ENCODE measurements around the gene SERPING1.

The SERPING1 gene

GRCh38 chr11:57640068-57640800 is 42.7 kb downstream of the SERPING1 start:
- Histone ChIP-seq H3K27me3 (ENCODE audit: control insufficient read depth, insufficient read depth, low read length) (peaks cover 18% of the 10 kb centered on the region), H3K4me1 (ENCODE audit: control insufficient read depth, insufficient read depth, low read length) (peaks cover 19% of the 10 kb centered on the region), H3K36me3 (ENCODE audit: control insufficient read depth, insufficient read depth, low read length) (no peaks in the 10 kb centered on the region), H3K9ac (ENCODE audit: low read length) (no peak overlapping the region), H3K9me3 (ENCODE audit: control insufficient read depth, low read length) (no peaks in the 10 kb centered on the region), H3K4me3 (ENCODE audit: low read length) (no peak overlapping the region)

GRCh38 chr11:57641011-57641807 is 43.7 kb downstream of the SERPING1 start:
- Histone ChIP-seq H3K36me3 (ENCODE audit: control insufficient read depth, insufficient read depth, low read length) (no peaks in the 10 kb centered on the region), H3K4me3 (ENCODE audit: low read length) (no peak overlapping the region), H3K4me1 (ENCODE audit: control insufficient read depth, insufficient read depth, low read length) (peaks cover 28% of the 10 kb centered on the region), H3K9ac (ENCODE audit: low read length) (no peak overlapping the region), H3K9me3 (ENCODE audit: control insufficient read depth, low read length) (no peaks in the 10 kb centered on the region), H3K27me3 (ENCODE audit: control insufficient read depth, insufficient read depth, low read length) (peaks cover 28% of the 10 kb centered on the region)

GRCh38 chr11:57643802-57644201 is 46.3 kb downstream of the SERPING1 start:
- H3K4me3 ChIP-seq (ENCODE audit: low read length) = no peak overlapping the region
- H3K9ac ChIP-seq (ENCODE audit: low read length) = no peak overlapping the region
- H3K9me3 ChIP-seq (ENCODE audit: control insufficient read depth, low read length) = no peaks in the 10 kb centered on the region
- peaks cover 42% of the 10 kb centered on the region for H3K27me3 ChIP-seq (ENCODE audit: control insufficient read depth, insufficient read depth, low read length)
- peaks cover 35% of the 10 kb centered on the region for H3K4me1 ChIP-seq (ENCODE audit: control insufficient read depth, insufficient read depth, low read length)
- no peaks in the 10 kb centered on the region for H3K36me3 ChIP-seq (ENCODE audit: control insufficient read depth, insufficient read depth, low read length)

- H3K36me3 ChIP-seq (ENCODE audit: control insufficient read depth, insufficient read depth, low read length) = no peaks in the 10 kb centered on the region
- no peak overlapping the region for H3K9ac ChIP-seq (ENCODE audit: low read length)
- no peaks in the 10 kb centered on the region for H3K9me3 ChIP-seq (ENCODE audit: control insufficient read depth, low read length)
- H3K4me3 ChIP-seq (ENCODE audit: low read length) = no peak overlapping the region
- peaks cover 38% of the 10 kb centered on the region for H3K4me1 ChIP-seq (ENCODE audit: control insufficient read depth, insufficient read depth, low read length)
- peaks cover 48% of the 10 kb centered on the region for H3K27me3 ChIP-seq (ENCODE audit: control insufficient read depth, insufficient read depth, low read length)
These were observed 47.5 kb downstream of the SERPING1 start for GRCh38 chr11:57644748-57645688.

- Histone ChIP-seq H3K4me3 (ENCODE audit: low read length) (no peak overlapping the region), H3K9ac (ENCODE audit: low read length) (no peak overlapping the region), H3K9me3 (ENCODE audit: control insufficient read depth, low read length) (no peaks in the 10 kb centered on the region), H3K4me1 (ENCODE audit: control insufficient read depth, insufficient read depth, low read length) (peaks cover 38% of the 10 kb centered on the region), H3K36me3 (ENCODE audit: control insufficient read depth, insufficient read depth, low read length) (no peaks in the 10 kb centered on the region), H3K27me3 (ENCODE audit: control insufficient read depth, insufficient read depth, low read length) (peaks cover 55% of the 10 kb centered on the region)
These were observed 48.2 kb downstream of the SERPING1 start for GRCh38 chr11:57645689-57646085.

- Histone ChIP-seq H3K4me1 (ENCODE audit: control insufficient read depth, insufficient read depth, low read length) (peaks cover 38% of the 10 kb centered on the region), H3K27me3 (ENCODE audit: control insufficient read depth, insufficient read depth, low read length) (peaks cover 56% of the 10 kb centered on the region), H3K36me3 (ENCODE audit: control insufficient read depth, insufficient read depth, low read length) (no peaks in the 10 kb centered on the region), H3K4me3 (ENCODE audit: low read length) (no peak overlapping the region), H3K9me3 (ENCODE audit: control insufficient read depth, low read length) (no peaks in the 10 kb centered on the region), H3K9ac (ENCODE audit: low read length) (no peak overlapping the region)
These were observed 48.8 kb downstream of the SERPING1 start for GRCh38 chr11:57646194-57646798.

- H3K4me3 ChIP-seq (ENCODE audit: low read length) = no peak overlapping the region
- H3K9me3 ChIP-seq (ENCODE audit: control insufficient read depth, low read length) = no peaks in the 10 kb centered on the region
- H3K27me3 ChIP-seq (ENCODE audit: control insufficient read depth, insufficient read depth, low read length) = peaks cover 56% of the 10 kb centered on the region
- H3K9ac ChIP-seq (ENCODE audit: low read length) = no peak overlapping the region
- no peaks in the 10 kb centered on the region for H3K36me3 ChIP-seq (ENCODE audit: control insufficient read depth, insufficient read depth, low read length)
- peaks cover 38% of the 10 kb centered on the region for H3K4me1 ChIP-seq (ENCODE audit: control insufficient read depth, insufficient read depth, low read length)
These were observed 49.4 kb downstream of the SERPING1 start for GRCh38 chr11:57646799-57647303.

GRCh38 chr11:57647372-57647771 is 49.9 kb downstream of the SERPING1 start:
- Histone ChIP-seq H3K4me1 (ENCODE audit: control insufficient read depth, insufficient read depth, low read length) (peaks cover 38% of the 10 kb centered on the region), H3K36me3 (ENCODE audit: control insufficient read depth, insufficient read depth, low read length) (no peaks in the 10 kb centered on the region), H3K9ac (ENCODE audit: low read length) (no peak overlapping the region), H3K27me3 (ENCODE audit: control insufficient read depth, insufficient read depth, low read length) (peaks cover 56% of the 10 kb centered on the region), H3K4me3 (ENCODE audit: low read length) (no peak overlapping the region), H3K9me3 (ENCODE audit: control insufficient read depth, low read length) (no peaks in the 10 kb centered on the region)

- no peaks in the 10 kb centered on the region for H3K9me3 ChIP-seq (ENCODE audit: control insufficient read depth, low read length)
- no peaks in the 10 kb centered on the region for H3K36me3 ChIP-seq (ENCODE audit: control insufficient read depth, insufficient read depth, low read length)
- H3K4me3 ChIP-seq (ENCODE audit: low read length) = no peak overlapping the region
- peaks cover 38% of the 10 kb centered on the region for H3K4me1 ChIP-seq (ENCODE audit: control insufficient read depth, insufficient read depth, low read length)
- peaks cover 56% of the 10 kb centered on the region for H3K27me3 ChIP-seq (ENCODE audit: control insufficient read depth, insufficient read depth, low read length)
- H3K9ac ChIP-seq (ENCODE audit: low read length) = no peak overlapping the region
These were observed 50.7 kb downstream of the SERPING1 start for GRCh38 chr11:57647960-57648800.

- H3K27me3 ChIP-seq (ENCODE audit: control insufficient read depth, insufficient read depth, low read length) = peaks cover 56% of the 10 kb centered on the region
- H3K4me3 ChIP-seq (ENCODE audit: low read length) = no peak overlapping the region
- peaks cover 38% of the 10 kb centered on the region for H3K4me1 ChIP-seq (ENCODE audit: control insufficient read depth, insufficient read depth, low read length)
- H3K9me3 ChIP-seq (ENCODE audit: control insufficient read depth, low read length) = no peaks in the 10 kb centered on the region
- H3K36me3 ChIP-seq (ENCODE audit: control insufficient read depth, insufficient read depth, low read length) = no peaks in the 10 kb centered on the region
- no peak overlapping the region for H3K9ac ChIP-seq (ENCODE audit: low read length)
These were observed 51.6 kb downstream of the SERPING1 start for GRCh38 chr11:57648801-57649735.
